ENCODE measurements around the gene AKAP6.

GRCh38 chr14:32633930-32634329 is 304.8 kb downstream of the AKAP6 start:
- TF ChIP-seq CTCF (IDR thresholded peaks at IDR 0.05), result no peak
- TF ChIP-seq POLR2A (IDR thresholded peaks at IDR 0.05), result no peak
- TF ChIP-seq POLR2AphosphoS5 (IDR thresholded peaks at IDR 0.05), result no peak
- no peak for TF ChIP-seq EP300 (IDR thresholded peaks at IDR 0.05)
